Stimulated activated CD8-positive, alpha-beta memory T cell treated with anti-CD3 and anti-CD28 coated beads, Interleukin-4, amount 100 ng/mL, for 24 hours (primary cell): Measurements from ENCODE around the gene FGD3.
"Not testable (repeated sequence)": the region's sequence is repeated elsewhere in the genome, so short reads cannot be mapped to it uniquely, and the experiment has no call there.

Experiments used
- DNase-seq: peaks from one replicate; pipeline ENCODE4 v3.0.0-alpha.2; 2020; ENCODE audit warnings: low read depth

The FGD3 gene

DNA sequence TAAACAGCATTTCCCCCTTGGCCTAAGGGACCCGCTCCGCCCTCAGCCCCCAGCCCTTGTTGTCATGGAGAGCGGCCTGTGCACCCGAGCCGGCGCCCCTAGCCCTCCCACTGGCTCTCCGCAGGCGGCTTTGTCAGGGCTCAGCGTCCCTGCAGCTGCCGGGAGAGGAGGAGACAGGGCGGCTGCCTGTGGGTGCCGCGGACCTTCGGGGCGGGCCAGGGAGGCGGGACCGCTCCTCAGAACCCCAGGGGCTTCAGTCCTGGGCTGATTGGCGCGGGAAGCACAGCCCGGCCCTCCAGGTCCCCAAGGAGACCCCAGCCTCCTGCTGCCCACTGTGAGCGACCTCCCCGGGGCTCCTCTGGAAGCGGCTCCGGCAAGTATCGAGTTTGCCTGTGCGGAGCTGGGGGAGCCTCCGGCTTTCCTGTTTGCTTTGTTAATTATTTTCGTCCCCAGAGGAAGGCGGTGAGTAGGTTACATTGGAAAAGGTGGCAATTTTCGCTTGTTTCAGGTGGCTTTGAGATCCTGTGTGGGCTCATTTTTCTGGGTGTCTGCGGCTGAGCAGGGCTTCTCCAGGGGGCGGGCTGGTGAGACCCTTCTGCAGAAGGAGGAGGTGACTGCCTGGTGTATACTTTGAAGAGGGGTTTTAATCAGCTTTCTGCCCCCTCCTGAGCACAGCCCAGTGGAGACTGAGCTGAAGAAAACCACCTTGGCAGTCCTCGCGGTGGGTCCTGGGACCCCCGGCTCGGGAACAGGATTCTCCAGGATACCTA lies at the start of gene FGD3:
Gene FGD3 (plus strand): TSS at position 256 of the 770 bp plus-strand sequence. CDS start 28,734 bp downstream, outside the sequence.
- no peak for DNase-seq

- not testable (repeated sequence) for DNase-seq
Measured at GRCh38 chr9:92905137-92905536, 42.2 kb upstream of the FGD3 start.

DNA sequence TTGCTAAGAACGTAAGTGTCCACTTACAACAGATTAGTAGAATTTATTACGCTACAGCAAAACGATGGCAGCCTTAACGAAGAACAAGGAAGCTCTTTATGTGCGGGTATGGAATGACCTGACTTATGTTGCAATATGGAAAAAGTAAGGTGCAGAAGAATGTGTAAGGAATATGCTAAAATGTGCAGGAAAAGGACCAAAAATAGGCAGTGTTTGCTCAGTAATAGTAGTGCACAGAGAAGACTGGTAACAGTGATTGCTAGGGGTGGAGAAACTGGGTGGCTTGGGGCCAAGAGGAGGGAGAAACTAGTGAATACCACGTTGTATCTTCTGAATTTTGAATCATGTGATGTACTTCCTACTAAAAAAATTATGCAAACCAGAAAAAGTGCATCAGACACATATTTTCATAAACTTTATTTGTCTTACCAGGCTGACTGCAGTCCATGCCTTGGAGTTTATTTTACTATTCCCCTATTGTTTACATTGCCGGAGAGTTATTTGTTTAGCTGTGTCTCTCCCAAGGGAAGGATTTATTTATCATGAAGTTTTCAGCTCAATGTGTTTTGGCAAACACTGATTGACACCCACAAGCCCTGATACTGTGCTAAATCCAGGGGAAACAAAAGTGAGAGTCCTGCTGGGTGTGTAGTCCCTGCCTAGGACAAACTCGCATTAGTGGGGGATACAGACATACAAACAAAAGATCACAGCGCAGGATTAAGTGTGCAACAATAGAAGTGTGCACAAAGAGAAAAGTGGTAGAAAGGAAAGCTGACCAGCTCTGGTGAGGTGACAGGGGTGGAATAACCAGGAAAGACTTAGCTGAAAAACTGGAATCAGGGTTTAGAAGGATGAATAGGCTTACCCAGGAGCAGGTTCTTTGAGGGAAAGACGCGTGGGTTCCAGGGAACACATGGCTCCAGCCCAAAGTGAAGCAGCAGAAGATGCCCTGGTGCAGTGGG lies 35.5 kb upstream of the FGD3 start:
- no peak for DNase-seq

GRCh38 chr9:92917176-92917800 lies 30.0 kb upstream of the FGD3 start:
- DNase-seq: no peak

DNA sequence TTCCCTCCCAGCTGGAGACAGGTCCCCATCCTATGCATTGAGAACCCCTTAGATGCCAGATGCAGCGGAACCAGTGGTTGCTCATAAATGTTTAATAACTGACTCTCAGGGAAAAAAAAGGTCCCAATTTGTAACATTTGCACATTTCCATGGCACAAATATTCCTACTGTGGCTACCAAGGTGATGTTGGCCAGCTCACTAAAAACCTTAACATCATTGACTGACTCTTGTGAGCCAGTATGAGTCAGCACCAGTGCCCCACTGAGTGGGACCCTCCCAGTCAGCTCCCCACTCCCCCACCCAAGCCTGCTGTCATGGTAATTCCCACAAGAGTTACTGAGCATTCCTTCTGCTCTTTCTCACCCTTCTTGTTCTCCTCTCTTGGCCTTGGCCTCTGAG lies 26.9 kb upstream of the FGD3 start:
- no peak for DNase-seq

GRCh38 chr9:92931606-92932005 lies 15.7 kb upstream of the FGD3 start:
- DNase-seq: no peak

GRCh38 chr9:92934321-92934720 lies 13.0 kb upstream of the FGD3 start:
- DNase-seq: no peak

- no peak for DNase-seq
Measured at GRCh38 chr9:92938025-92938424, 9.3 kb upstream of the FGD3 start.

- DNase-seq: no peak
Measured at GRCh38 chr9:92941861-92942260, 5.5 kb upstream of the FGD3 start.

GRCh38 chr9:92942688-92943616 lies 4.4 kb upstream of the FGD3 start:
- no peak for DNase-seq

DNA sequence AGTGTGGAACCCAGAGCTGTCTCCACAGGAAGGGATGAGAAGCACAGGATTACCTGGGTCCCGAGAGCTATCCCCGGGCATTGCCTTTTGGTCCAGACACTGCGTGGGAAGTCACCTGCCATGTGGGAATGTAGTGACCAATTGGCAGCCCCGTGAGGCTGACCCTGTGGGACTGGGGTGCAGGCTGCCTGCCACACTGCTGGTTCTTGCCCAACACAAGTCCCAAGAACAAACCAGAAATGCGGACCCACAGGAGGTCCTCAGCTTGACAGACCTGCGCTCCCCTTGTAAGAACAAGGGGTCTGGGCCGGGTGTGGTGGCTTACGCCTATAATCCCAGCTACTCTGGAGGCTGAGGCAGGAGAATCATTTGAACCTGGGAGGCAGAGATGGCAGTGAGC lies 2.4 kb upstream of the FGD3 start:
- no peak for DNase-seq

GRCh38 chr9:92945796-92946195 lies 1.5 kb upstream of the FGD3 start:
- DNase-seq: no peak

- DNase-seq: no peak
Measured at GRCh38 chr9:92948038-92948534, 763 bp downstream of the FGD3 start.

- no peak for DNase-seq
Measured at GRCh38 chr9:92948632-92949031, 1.3 kb downstream of the FGD3 start.

- DNase-seq: no peak
Measured at GRCh38 chr9:92949266-92949982, 2.1 kb downstream of the FGD3 start.

GRCh38 chr9:92950359-92950955 lies 3.1 kb downstream of the FGD3 start:
- no peak for DNase-seq

GRCh38 chr9:92952906-92953610 lies 5.7 kb downstream of the FGD3 start:
- DNase-seq: no peak

DNA sequence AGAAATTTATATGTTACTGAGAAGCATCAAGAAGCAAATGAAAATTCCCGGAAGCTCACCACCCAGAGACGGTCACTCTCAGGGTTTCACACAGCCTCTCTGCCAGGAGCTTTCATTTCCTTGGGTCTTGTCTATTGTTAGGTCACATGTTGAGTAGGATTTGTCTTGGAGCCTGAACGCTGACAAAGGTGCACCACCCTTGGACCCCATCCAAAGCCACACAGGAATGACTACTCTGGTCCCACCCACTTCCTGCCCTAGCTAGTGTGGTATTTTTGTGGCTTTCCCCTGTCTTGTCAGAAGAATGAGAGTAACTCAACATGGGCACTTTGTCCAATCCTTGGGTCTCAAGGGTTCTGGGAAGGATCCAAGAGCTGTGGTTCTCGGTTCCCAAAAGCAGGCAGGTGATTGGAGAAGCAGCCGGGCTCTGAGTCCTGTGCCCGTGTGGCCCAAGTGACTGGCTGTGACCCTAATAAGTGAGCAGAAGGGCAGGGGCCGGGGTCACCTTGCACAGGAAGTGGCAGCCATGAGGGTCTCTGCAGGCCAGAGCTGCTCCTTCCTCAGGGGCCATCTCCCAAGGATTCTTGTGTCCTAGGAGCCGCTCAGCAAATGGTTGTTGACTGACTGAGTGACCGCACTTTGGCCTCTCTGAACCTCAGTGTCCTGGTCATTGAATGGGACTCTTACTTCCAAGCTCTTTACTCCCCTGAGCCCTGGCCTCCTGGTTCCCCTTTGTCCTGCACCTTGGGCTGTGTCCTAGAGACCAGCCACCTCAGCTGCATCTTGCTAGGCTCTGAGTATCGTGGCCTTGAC lies 6.9 kb downstream of the FGD3 start:
- no peak for DNase-seq

DNA sequence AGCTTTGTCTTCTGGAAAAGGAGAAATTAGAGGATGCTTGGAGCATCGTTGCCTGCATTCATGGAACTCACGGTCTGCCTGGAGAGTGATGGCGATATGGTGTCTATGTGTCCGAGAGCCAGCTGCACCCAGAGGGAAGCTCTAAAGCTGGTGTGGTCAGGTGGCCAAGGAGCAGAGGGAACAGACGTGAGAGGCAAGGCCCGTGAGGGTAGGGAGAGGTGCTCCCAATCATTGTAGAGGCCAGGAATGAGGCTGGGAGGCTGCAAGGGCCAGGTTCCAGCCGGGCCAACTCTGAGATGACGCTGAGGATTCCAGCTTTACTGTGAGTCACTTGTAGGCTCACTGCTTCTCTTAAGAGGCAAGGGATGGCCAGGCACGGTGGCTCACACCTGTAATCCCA lies 7.6 kb downstream of the FGD3 start:
- DNase-seq: no peak
